Endothelial cell of umbilical vein (primary cell): Measurements from ENCODE around the gene MALAT1.

Experiments
- CTCF ChIP-seq, 2 donors: IDR thresholded peaks; 1 replicate in 1 of 2; 2 replicates in 1 of 2; pipeline ENCODE4 v1.5.1; 2011; ENCODE audit warnings: low read length in 2 of 2, mild to moderate bottlenecking in 2 of 2, moderate library complexity in 2 of 2, control low read depth in 1 of 2, inconsistent platforms in 1 of 2, low read depth in 1 of 2; ENCODE audit not compliant: insufficient read depth in 1 of 2; ENCODE audit errors: extremely low read depth in 1 of 2
- GATA2 ChIP-seq: IDR thresholded peaks from 2 replicates; pipeline ENCODE4 v1.7.0; 2011; ENCODE audit warnings: low read depth, mild to moderate bottlenecking, moderate library complexity, mixed read lengths, low read length; ENCODE audit not compliant: insufficient read length, insufficient read depth
- MAX ChIP-seq: IDR thresholded peaks from 2 replicates; pipeline ENCODE4 v1.6.1; 2011; ENCODE audit not compliant: insufficient read depth, insufficient read length

- no peak for TF ChIP-seq GATA2
- TF ChIP-seq MAX, result no peak
- TF ChIP-seq CTCF (IDR thresholded peaks at IDR 0.05; ENCODE audit: extremely low read depth in 1 of 2, insufficient read depth in 1 of 2, low read depth in 1 of 2, low read length in 2 of 2), result no peak
These were observed 38.9 kb downstream of the MALAT1 start for GRCh38 chr11:65537620-65538231.
